HG03175 (cell line): ENCODE results near the gene TGFA.

Experiments used
- ATAC-seq: cut with Tn5 transposase; IDR thresholded peaks from one replicate; pipeline ENCODE4 v1.9.1; 2021; ENCODE audit warnings: mild to moderate bottlenecking, moderate library complexity; ENCODE audit not compliant: unreplicated experiment

Gene TGFA

DNA sequence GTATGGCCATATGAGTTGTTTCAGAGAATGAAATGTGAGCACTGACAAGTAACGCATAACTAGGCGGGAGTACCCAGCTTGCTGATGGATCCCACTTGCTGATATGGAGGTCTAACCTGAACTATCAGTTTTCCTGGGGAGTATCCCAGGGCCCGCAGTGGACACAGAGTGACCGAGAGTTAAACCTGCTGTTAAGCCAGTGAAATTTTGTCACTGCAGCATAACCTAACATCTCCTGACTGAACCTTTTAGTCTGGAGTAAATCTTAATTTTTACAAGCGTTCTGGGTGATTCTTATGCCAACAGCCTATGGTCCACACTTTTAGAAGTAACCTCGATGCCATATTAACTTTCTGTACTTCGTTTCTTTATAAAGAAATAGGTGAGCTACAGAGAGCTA is 54.4 kb downstream of the TGFA start:
- no peak for ATAC-seq

GRCh38 chr2:70498528-70498927 is 55.1 kb downstream of the TGFA start:
- no peak for ATAC-seq

DNA sequence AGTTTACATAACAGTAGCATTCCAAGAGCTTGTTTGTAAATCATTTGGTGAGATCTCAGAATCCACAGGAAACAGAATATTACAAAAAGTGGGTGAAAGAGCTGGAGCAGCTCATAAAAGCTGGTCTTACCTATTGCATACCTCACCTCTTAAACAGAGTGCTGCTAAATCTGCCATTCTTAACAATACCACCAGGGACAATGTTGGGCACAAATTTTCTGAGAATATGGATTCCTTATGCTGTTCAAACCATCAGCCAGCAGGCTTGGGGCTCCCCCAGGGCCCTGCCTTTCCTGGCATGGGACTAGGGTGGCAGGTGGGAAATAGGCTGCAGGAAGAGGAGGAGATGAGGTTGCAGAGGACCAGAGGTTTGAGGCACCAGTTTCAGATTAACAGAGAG is 55.6 kb downstream of the TGFA start:
- no peak for ATAC-seq

DNA sequence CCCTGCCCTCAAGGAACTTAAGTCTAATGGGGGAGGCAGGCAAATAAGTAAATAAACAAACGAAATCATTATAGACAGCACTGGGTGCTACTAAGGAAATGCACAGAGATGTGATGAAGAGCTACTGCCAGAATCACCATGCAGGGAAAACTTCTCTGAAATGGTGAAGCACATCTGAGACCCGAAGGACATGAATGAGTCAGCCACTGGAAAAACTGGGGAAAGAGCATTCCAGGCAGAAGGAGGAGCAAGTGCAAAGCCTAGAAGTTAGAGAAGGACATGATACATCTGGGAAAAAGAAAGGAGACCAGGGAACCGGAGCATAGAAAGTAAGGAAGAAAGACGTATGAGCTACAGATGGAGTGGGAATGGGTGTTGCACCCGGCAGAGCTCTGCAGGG is 56.8 kb downstream of the TGFA start:
- no peak for ATAC-seq

DNA sequence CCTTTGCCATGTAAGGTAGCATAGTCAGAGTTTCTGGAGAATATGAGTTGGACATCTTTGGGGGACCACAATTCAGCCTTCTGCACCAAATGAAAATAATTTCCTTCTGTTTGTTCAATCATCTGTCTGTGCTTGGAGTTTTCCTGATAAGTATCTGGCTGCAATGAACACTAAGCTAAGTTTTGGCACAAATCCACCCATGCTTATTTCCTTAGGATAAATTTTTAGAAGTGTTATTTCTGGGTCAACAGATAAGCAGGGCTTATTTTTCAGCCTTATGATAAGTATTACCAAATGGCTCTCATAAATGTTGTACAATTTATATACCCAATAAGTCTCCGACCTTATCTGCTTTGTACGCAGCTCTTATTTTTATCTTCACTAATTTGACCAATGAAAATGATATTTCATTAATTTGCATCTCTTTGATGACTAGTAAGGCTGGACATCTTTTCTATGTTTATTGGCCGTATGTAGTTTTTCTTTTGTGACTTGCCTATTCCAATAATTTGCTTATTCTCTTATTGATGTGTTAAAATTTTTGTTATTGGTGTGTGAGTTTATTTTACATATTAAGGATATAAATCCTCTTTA is 59.2 kb downstream of the TGFA start:
- no peak for ATAC-seq

DNA sequence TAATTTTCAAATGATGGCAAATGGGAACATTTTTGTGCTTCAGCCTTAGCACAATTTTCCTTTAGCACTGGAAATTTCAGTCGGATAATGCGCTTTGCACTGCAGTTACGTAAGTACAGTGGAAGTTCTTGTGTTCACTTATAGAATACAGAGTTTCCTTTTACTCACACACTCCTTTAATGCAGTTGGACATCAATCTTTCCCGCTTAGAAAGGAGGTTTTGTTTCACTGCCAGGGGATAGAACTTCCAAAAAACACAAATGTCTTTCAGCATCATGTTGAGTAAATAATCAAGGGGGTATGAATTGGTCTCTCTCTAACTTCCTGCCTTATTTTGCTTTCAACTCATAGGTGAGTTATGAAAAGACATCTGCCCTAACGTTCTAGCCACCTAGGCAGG is 63.2 kb downstream of the TGFA start:
- no peak for ATAC-seq

DNA sequence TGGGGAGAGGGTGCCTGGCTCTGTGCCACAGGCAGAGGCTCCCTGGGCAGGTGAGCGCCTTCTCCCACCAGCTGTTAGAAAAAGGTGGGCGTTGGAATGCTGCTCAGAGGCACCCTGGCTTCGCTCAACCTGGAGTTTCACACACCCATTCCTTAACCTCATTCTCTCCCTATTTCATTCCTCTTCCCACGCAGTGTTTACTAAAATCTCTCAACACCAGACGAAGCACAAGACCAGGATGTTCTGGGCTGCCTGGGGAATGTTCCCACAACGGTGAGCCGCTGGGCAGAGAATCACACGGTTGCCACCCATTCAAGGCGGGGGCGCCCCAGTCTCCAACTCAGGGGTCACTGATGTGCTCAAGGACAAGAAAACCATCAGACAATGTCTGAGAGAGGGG is 64.5 kb downstream of the TGFA start:
- no peak for ATAC-seq

GRCh38 chr2:70484086-70484485 is 69.5 kb downstream of the TGFA start:
- ATAC-seq = no peak

- no peak for ATAC-seq
Observed at GRCh38 chr2:70482401-70482800, 71.2 kb downstream of the TGFA start.

DNA sequence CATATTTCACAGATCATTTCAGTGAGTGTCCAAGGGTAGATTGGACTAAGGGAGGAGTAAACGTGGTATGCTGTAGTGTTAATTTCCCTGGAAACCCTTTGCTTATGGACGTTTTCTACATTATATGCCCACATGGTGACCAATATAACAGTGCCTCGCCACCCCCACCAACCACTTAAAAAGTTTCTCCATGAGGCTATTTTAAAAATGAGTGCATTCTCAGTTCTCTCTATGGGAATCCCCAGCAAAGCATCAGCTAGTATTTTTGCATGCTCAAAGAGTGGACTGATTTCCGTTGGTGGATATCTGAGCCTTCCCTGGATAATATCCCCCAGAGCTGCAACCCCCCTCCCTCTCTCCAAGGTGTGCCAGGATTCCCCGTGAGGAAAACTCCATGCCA is 73.2 kb downstream of the TGFA start:
- ATAC-seq = no peak

DNA sequence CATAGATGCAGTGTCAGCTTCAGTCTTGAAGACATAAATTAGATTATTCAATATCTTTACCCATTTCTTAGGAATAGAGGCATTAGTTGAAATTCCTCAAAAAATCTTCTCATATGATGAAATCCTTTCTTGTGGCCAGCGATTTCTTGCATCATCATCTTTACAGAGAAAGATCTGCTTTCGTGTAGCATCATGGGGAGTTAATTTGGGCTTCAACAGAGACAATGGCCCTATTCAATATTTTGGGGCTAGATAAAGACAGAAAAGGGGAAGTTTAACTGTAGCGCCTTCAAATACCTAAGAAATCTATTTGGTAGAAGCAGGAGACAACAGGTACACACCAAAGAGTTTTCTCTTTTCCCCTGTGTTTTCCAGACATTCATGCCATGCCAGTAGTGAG is 73.8 kb downstream of the TGFA start:
- no peak for ATAC-seq

DNA sequence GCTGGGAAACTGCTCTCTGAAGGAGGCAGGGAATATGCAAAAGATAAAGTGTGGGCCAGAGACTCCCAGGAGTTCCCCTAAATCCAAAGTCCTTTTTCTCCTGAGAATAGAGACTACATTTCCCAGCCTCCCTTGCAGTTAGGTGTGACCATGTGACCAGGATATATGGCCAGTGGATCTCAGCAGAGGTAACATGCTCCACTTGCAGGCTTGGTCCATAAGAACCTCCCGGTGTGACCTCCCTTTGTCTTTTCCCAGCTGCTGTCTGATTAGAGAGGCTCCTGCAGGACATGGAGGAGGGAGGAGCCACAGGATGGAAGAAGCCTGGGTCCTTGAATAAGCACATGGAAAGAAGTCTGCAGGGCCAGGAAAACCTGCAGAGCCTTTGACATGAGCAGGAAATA is 76.2 kb downstream of the TGFA start:
- no peak for ATAC-seq

GRCh38 chr2:70475266-70475665 is 78.4 kb downstream of the TGFA start:
- no peak for ATAC-seq

- ATAC-seq = no peak
Observed at GRCh38 chr2:70474256-70474848, 79.3 kb downstream of the TGFA start.

DNA sequence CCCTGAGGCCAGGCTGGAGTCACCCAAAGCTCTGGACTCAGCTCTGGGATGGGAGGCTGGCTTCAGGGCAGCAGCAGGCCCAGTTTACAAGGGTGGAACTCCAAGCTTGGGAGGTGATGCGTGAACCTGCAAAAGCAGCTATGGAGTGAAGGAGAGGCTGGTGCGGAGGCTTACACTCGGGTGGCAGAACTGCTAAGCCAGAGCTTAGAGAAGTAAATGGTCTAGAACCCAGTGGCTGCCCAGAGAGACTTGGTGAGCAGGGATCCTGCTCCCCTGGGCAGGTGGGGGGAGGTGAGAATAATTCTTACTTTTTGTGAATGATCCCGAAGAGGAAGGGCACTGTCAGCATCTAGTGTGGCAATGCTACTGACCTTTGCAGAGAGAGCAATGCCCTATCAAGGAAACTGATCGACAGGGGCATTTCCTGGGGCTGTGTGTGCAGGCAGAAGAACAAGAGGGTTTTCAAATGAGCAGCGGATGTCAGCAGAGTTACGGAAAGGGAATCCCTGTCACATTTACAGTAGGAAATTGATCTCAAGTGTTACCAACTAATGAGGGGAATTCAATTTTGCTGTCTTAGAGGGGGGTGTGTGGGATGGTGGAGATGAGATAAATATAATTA is 80.4 kb downstream of the TGFA start:
- no peak for ATAC-seq

DNA sequence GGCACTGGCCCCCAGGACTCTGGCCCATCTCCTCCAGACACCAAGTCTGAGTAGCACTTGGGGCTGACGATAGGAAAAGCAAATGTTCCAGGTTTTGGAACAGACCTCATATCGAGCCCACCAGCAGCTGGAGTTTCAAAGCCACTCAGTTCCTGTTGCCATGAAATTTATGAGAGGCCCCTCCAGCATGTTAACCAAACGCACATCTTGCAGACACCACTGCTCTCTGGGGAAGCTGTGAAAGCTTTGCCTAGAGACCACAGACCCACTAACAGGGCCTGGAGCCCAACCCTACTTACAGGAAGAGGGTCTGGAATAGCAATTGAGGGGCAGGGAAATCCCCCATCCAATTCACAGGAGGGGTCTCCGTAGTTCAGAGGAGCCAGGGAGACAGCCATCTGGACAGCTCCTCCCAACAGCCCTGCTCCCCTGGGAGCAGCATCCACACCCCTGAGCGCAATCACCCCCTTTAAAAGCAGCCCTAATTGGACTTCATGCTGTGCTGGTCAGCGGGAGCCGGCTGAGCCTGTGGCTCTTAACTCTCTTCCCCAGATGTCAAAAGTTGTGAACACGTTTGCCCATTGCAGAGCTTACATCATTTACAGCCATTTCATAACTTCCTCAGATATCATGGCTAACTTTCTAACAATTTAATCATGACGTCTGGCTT is 81.3 kb downstream of the TGFA start:
- no peak for ATAC-seq

DNA sequence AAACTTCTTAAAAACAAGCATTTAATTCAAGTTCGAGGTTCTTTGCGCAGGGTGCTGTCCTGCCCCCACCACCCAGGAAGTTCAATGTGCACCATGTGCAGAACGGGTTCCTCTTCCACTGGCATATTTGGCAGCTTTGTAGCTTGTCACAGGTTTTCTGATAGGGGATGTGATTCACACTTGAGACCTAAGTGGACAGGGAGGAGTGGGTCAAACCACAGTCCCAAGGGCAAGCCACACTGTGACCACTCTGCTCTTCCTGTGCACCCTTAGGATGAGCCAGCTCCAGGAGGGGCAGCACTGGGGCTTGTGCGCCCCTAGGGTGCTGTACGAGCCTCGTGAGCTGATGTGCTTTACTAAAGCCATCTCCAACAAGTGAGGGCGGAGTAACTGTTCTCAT is 82.5 kb downstream of the TGFA start:
- no peak for ATAC-seq

DNA sequence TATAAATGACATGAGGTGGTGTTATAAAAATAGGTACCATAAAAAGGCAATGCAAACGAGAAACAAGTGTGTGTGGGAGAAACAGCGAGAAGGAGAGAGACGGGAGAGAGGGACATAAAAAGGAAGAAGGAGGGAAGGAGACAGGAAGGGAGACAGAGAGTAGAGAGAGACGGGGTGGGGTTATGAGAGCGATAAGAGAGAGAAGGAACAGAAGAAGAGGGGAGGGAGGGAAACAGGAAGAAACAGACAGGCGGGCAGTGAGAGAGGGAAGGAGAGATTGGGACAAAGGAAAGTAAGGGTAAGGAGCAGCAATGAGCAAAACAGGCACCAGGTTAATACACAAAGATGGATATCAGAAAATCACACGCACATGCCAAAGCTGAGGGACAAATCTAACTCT is 83.7 kb downstream of the TGFA start:
- ATAC-seq = no peak

DNA sequence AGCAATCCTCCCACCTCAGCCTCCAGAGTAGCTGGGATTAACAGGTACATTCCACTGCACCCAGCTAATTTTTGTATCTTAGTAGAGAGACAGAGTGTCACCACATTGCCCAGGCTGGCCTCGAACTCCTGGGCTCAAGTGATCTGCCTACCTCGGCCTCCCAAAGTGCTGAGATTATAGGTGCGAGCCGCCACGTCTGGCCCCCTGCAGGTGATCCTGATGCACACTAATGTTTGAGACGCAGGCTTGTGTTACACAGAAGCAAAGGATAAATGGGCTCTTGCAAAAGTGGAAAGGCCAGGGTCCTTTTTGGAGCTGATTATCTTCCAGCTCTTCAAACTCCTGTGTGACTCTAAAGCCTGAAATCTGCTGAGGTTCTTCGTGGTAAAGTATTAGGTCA is 84.2 kb downstream of the TGFA start:
- ATAC-seq = no peak

DNA sequence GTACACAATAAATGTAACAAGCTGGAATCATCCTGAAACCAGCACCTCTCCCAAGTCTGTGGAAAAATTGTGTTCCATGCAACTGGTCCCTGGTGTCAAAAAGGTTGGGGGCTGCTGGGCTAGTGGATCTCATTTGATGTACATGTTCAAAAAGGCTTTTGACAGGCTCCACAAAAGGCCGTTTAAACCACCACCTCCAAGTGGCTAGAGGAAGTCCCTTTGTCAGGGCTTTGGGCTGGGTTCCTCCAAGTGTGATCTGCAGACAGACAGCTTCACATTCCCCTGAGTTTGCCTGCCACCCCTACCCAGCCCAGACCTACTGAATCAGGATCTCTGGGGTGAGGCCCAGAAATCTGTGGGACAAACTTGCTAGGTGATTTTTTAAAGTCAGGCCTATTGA is 84.7 kb downstream of the TGFA start:
- ATAC-seq = no peak

GRCh38 chr2:70467831-70468779 is 85.5 kb downstream of the TGFA start:
- no peak for ATAC-seq
